Activated CD8-positive, alpha-beta memory T cell treated with anti-CD3 and anti-CD28 coated beads for 24 hours (primary cell): Measurements from ENCODE around the gene PCNT.

Experiments used
- DNase-seq: peaks from one replicate; pipeline ENCODE4 v3.0.0-alpha.2; 2020

Gene PCNT

GRCh38 chr21:46410516-46410915 lies 86.6 kb downstream of the PCNT start:
- no peak for DNase-seq

DNA sequence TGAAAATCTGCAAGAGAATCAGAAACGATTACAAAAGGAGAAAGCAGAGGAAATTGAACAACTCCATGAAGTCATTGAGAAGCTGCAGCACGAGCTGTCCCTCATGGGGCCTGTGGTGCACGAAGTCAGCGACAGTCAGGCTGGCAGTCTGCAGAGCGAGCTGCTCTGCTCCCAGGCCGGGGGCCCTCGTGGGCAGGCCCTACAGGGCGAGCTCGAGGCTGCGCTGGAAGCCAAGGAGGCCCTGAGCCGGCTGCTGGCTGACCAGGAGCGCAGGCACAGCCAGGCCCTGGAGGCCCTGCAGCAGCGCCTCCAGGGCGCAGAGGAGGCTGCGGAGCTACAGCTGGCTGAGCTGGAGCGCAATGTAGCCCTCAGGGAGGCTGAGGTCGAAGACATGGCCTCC lies 87.3 kb downstream of the PCNT start:
- DNase-seq = no peak

DNA sequence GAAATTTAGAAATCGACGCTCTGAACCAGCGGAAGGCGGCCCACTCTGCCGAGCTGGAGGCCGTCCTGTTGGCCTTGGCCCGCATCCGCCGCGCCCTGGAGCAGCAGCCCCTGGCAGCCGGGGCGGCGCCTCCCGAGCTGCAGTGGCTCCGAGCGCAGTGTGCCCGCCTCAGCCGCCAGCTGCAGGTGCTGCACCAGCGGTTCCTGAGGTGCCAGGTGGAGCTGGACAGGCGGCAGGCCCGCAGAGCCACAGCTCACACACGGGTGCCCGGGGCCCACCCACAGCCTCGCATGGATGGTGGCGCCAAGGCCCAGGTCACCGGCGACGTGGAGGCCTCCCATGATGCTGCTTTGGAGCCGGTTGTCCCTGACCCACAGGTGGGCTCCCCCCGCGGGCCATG lies 87.7 kb downstream of the PCNT start:
- DNase-seq = no peak

DNA sequence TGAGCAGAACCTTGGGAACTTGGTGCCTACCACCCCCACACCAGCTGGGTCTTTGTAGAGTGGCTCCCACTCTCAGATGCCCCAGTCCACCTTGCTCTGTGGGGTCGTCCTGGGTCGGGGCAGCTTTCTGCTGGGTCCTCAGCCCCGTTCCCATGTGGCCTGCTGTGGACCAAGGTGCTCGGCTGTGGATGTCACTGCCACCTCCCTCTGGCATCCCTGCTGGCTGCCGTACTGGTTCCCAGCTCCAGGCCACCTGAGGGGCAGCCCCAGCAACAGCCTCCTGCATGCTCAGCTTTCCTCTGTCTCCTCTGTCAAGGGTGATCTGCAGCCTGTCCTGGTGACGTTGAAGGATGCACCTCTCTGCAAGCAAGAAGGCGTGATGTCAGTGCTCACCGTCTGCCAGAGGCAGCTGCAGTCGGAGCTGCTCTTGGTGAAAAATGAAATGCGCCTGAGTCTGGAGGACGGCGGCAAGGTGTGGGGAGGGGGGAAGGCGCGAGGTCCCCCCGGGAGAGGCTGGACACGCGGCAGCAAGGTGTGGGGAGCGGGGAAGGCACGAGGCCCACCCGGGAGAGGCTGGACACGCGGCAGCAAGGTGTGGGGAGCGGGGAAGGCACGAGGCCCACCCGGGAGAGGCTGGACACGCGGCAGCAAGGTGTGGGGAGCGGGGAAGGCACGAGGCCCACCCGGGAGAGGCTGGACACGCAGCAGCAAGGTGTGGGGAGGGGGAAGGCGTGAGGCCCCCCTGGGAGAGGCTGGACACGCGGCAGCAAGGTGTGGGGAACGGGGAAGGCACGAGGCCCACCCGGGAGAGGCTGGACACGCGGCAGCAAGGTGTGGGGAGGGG lies 88.8 kb downstream of the PCNT start:
- DNase-seq = no peak

GRCh38 chr21:46413365-46413696 lies 89.4 kb downstream of the PCNT start:
- DNase-seq = no peak

GRCh38 chr21:46414965-46415275 lies 91.0 kb downstream of the PCNT start:
- DNase-seq = no peak

DNA sequence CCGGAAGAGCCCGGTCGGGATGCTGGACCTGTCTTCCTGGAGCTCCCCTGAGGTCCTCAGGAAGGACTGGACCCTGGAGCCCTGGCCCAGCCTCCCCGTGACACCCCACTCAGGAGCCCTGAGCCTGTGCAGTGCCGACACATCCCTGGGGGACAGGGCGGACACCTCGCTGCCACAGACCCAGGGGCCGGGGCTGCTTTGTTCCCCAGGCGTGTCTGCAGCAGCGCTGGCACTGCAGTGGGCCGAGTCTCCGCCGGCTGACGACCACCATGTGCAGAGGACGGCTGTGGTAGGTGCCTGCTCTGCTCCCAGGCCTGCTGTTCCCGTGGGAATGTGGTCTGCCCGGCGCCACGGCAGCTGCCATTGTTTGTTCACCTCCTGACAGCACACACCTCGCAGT lies 92.6 kb downstream of the PCNT start:
- no peak for DNase-seq

- DNase-seq = no peak
Measured at GRCh38 chr21:46418265-46418946, 94.5 kb downstream of the PCNT start.

GRCh38 chr21:46420241-46421190 lies 96.6 kb downstream of the PCNT start:
- no peak for DNase-seq

- DNase-seq = no peak
Measured at GRCh38 chr21:46421191-46421750, 97.3 kb downstream of the PCNT start.

DNA sequence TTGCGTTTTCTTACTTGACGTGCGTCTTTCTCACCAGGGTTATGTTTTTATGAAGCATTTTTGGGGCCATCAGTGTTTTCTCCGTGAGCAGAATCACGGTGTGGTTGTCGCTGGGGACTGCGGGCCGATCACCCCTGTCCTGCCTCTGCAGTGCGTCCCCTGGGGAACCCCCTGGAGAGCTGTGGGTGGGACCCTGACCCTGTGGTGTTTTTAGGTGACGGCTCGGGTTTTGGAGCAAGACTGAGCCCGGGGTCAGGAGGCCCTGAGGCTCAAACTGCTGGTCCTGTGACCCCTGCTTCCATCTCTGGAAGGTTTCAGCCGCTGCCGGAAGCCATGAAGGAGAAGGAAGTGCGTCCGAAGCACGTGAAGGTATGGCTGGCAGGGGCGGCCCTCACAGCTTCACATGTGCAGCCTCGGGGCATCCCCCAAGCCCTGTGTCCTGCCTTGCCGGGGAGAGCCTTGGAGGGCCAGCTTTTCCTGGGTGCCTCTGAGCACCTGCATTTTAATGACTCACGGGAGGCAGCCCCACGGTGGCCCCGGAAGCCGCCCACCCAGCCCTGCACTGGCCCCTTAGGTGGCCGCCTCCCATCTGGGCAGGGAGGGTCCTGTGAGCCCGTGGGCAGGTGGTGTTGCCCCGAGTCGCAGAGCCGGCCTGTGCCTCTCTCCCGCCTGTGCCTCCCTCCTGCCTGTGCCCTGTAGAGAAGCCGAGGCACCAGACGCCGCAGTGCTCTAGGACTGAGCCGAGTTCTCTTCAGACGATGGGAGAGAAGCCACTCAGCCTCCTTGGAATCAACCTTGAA lies 98.0 kb downstream of the PCNT start:
- DNase-seq = no peak

- DNase-seq = no peak
Measured at GRCh38 chr21:46422636-46423241, 98.8 kb downstream of the PCNT start.

DNA sequence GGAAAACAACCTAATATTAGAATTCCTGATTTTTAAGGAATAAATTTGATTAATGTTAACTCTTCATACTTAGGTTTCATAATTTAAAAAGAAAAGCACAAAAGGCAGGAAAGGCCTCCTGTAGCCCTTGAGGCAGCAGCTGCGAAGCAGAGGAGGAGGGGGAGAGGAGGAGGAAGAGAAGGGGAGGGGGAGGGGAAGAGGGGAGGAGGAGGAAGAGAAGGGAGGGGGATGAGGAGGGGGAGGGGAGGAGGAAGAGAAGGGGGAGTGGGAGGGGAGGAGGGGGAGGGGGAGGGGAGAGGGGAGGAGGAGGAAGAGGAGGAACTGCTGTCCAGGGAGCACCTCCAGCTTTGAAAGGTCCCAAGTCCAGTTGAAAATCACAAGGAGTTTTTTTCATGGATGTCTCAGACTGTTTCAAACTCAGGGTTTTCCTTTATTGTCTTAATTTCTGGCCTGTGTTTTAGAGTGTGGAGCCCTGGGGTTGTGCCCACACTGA lies 99.6 kb downstream of the PCNT start:
- DNase-seq = no peak

DNA sequence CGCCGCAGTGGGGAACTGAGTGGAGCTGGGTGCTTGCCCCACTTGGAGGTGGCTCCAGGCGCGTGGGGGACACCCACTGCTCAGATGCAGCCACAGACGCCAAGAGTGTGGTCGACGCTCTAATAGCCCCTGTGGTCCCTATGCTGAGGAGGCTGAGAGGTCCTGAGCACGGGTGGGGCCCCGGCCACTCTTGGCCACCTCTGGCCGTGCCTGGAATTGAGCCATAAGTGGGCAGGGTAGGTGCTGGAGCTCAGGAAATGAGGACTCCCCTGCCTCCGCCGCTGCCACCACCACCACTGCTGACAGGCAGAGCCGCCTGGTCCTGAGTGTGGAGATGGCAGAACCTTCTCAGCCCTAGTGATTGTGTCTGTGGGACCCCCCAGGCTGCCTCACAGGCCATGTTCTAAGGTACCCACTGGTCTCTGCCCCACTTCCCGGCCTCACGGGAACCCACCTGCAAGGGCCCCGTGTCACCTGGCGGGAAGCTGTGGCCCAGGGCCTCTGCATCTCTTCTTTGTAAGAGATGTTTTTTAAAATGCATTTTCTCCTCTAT lies 100.2 kb downstream of the PCNT start:
- DNase-seq = peak; percentile 73

GRCh38 chr21:46424621-46425020 lies 100.7 kb downstream of the PCNT start:
- DNase-seq = no peak

DNA sequence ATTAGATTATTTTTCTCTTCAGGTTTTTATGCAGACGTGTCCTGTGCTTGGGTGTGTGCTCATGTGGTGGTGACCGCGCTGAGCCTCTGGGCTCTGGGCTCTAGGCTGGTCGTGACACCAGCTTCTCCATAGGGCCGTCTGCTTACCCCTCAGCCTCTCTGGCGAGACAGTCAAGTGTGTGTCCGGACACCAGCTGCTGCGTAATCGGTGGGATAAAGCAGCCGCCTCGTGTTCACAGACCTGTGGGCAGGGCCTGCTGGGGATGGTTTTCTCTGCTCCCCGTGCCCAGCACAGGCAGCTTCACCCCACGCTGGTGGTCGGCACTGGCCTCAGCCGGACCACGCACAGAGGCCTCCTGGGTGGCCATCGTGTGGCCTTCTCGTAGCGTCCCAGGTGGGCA lies 101.1 kb downstream of the PCNT start:
- DNase-seq = peak; percentile 71

- peak; percentile 79 for DNase-seq
Measured at GRCh38 chr21:46425571-46425970, 101.6 kb downstream of the PCNT start.

GRCh38 chr21:46426313-46427046 lies 102.5 kb downstream of the PCNT start:
- DNase-seq = no peak

GRCh38 chr21:46427516-46427915 lies 103.6 kb downstream of the PCNT start:
- DNase-seq = no peak

GRCh38 chr21:46428286-46428685 lies 104.3 kb downstream of the PCNT start:
- no peak for DNase-seq
